VCaP (cell line): Measurements from ENCODE around the gene TMPRSS9.
"Not testable (repeated sequence)": the region's sequence is repeated elsewhere in the genome, so short reads cannot be mapped to it uniquely, and the experiment has no call there.

Experiments used
- H3K27ac ChIP-seq: fragments of 450-650 bp; 2 replicates; pipeline ENCODE4 v1.5.1; 2017
- TF ChIP-seq, protein P1 (sequence below): fragments of 450-650 bp; conservative IDR thresholded peaks from 2 replicates; pipeline ENCODE4 v1.5.1; 2017; ENCODE audit warnings: mild to moderate bottlenecking, moderate library complexity

The TMPRSS9 gene

DNA sequence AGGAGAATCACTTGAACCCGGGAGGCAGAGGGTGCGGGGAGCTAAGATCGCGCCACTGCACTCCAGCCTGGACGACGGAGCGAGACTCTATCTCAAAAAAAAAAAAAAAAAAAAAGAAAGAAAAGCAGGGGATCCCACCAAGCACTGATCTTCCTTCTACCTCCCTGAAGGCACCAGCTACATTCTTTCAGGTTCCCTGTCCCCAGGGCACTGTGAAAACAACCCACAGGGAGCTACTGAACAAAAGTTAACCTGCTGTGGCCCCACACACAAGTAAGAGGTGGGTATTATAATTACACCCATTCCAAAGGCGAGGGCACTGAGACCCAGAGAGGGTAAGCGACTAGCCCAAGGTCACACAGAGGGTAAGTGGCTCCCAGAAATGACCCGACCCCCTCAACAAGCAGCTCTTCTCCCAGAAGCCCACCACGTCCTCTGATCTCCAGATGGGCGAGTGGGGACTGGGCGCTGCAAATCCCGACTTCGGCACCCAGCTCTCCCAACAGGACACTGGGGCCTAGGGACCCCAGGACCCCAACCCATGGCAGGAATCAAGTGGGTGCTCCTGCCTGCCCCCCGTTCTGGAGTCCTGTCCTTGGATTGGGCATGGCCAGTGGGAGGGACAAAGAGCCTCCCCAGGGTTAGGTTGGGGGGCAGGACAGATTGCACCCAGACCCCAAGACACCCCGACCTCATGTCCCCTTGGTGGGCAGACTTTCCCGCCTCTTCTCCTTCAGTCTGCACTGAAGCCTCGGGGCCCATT, 94.3 kb downstream of the TMPRSS9 start:
- no peak overlapping the region for H3K27ac ChIP-seq
- TF ChIP-seq, protein P1, sequence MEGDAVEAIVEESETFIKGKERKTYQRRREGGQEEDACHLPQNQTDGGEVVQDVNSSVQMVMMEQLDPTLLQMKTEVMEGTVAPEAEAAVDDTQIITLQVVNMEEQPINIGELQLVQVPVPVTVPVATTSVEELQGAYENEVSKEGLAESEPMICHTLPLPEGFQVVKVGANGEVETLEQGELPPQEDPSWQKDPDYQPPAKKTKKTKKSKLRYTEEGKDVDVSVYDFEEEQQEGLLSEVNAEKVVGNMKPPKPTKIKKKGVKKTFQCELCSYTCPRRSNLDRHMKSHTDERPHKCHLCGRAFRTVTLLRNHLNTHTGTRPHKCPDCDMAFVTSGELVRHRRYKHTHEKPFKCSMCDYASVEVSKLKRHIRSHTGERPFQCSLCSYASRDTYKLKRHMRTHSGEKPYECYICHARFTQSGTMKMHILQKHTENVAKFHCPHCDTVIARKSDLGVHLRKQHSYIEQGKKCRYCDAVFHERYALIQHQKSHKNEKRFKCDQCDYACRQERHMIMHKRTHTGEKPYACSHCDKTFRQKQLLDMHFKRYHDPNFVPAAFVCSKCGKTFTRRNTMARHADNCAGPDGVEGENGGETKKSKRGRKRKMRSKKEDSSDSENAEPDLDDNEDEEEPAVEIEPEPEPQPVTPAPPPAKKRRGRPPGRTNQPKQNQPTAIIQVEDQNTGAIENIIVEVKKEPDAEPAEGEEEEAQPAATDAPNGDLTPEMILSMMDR, result no peak

DNA sequence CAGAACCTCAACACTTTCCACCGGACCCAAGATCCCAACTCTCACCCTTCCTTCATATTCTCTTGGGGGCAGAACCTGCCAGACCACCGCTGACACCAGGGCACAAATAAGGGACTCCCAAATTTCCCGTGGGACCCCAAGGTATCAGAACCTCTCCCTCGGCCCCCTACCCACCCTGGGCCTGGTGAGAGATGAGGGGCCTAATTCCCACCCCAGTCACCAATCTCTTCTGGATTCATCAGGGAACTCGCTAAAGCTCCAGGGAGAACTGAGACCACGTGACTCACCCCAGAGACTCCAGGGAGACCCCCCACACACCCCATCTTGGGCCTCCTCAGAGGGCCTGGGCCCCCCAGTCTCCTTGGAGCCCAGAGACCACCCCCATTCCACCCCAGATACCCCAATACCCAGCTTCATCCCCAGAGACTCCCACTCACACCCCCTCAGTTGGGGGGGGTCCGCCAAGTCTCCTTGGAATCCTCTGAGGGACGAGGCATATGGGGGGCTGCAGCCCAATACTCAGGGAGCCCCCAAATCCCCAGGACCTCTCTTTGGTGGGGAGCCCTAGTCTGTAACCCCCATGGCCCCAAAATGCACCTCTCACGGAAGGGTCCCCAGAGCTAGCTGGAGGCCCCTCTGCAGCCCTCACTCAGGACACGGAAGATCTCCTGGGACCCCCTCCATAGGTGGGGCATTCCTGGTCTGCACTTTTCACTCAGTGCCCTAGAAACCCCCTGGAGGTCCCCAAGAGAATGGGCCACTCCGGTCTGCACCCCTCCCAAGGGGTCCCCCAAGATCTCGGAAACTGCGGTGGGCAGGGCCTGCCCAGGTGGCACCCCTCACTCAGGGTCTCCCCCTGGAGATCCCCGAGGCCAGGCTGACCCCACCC, 95.1 kb downstream of the TMPRSS9 start:
- TF ChIP-seq, protein P1, result no peak
- H3K27ac ChIP-seq, result peak overlapping the region; percentile 90

DNA sequence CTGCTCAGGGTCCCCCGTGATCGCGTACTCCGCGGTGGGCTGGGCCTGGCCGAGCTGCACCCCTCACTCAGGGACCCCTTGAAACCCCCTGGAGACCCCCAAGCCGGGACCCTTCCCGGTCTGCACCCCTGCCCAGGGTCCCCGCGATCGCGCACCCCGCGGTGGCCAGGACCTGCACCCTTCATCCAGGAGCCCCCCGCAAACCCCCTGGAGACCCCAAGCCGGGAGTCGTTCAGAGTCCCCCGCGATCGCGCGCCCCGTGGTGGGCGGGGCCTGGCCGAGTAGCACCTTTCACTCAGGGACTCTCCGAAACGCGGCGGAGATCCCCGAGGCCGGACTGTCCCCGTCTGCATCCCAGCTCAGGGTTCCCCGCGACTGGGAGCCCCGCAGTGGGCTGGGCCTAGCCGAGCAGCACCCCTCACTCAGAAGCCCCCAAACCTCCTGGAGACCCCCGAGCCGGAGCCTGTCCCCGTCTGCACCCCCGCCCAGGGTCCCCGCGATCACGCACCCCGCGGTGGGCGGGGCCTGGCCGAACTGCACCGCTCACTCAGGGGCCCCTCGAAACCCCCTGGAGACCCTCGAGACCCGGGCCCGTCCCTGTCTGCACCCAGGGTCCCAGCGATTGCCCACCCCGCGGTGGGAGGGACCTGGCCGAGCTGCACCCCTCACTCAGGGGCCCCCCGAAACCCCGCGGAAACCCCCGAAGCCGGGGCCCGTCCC, 95.9 kb downstream of the TMPRSS9 start:
- peak overlapping the region; percentile 90 for H3K27ac ChIP-seq
- TF ChIP-seq, protein P1, result no peak

DNA sequence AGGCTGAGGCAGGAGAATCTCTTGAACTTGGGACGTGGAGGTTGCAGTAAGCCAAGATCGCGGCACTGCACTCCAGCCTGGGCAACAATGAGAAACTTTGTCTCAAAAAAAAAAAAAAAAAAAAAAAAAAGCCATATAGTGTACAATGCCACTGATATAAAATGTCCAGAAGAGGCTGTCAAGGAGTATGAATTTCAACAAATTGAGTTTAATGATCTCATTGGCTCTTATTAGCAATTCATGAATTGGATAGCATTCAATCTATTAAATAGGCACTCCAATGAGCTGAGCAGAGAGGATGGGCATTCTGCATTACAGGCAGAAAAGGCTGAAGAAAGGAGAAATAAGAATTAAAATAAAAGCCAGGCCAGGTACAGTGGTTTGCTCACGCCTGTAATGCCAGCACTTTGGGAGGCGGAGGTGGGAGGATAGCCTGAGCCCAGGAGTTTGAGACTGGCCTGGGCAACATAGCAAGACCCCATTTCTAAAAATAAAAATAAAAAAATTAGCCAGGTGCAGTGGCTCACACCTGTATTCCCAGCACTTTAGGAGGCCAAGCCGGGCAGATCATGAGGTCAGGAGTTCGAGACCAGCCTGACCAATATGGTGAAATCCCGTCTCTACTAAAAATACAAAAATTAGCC, 97.5 kb downstream of the TMPRSS9 start:
- peak overlapping the region; percentile 90 for H3K27ac ChIP-seq

DNA sequence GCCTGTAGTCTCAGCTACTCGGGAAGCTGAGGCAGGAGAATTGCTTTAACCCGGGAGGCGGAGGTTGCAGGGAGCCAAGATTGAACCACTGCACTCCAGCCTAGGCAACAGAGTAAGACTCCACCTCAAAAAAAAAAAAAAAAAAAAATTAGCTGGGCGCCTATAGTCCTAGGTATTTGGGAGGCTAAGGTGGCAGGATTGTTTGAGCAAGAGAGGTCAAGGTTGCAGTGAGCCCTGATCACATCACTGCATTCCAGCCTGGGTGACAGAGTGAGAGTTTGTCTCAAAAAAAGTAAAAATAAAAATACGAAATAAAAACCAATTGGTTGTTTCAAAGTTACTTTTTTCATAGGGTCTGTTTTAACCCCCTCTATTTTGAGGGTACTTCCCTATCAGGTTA, 98.0 kb downstream of the TMPRSS9 start:
- TF ChIP-seq, protein P1, result no peak
- no peak overlapping the region for H3K27ac ChIP-seq

More for the DNA sequence above, 97.5 kb downstream of the TMPRSS9 start:
- TF ChIP-seq, protein P1, result no peak

DNA sequence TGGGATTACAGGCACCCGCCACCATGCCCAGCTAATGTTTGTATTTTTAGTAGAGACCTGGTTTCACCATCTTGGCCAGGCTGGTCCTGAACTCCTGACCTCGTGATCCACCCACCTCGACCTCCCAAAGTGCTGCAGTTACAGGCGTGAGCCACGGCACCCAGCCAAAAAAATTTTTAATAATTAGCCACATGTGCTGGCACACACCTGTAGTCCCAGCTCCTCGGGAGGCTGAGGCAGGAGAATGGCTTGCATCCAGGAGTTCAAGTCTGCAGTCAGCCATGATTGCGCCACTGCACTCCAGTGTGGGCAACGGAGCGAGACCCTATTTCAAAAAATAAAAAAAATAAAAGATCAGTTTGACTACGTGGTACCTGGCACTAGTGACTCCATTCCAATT, 98.7 kb downstream of the TMPRSS9 start:
- H3K27ac ChIP-seq, result not testable (repeated sequence)

DNA sequence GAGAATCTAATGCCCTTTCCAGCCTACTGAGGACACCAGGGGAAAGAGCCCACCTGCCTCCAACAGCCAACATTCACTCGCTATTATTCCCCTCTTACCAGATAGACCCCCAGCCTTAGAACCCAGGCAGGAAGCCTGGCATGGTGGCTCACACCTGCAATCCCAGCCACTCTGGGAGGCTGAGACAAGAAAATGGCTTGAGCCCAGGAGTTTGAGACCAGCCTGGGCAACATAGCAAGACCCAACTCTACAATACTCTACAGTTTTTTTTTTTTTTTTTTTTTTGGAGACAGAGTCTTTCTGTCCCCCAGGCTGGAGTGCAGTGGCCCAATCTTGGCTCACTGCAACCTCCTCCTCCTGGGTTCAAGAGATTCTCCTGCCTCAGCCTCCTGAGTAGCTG, 100.2 kb downstream of the TMPRSS9 start:
- H3K27ac ChIP-seq, result no peak overlapping the region
- TF ChIP-seq, protein P1, result no peak
